ENCODE data around the gene SPEG.
"Not testable (repeated sequence)": the region's sequence is repeated elsewhere in the genome, so short reads cannot be mapped to it uniquely, and the experiment has no call there.

Gene SPEG

GRCh38 chr2:219434718-219435525 is at the start of gene SPEG:
Gene SPEG (plus strand): TSS chr2:219434843. CDS start chr2:219434978, 135 bp downstream.
- no peak for DNase-seq

GRCh38 chr2:219384859-219385258 is 49.8 kb upstream of the SPEG start:
- peak; percentile 40 for DNase-seq

GRCh38 chr2:219385958-219386520 is 48.6 kb upstream of the SPEG start:
- DNase-seq: no peak

- DNase-seq: no peak
Measured at GRCh38 chr2:219386532-219387280, 47.9 kb upstream of the SPEG start.

- DNase-seq: peak; percentile 88
Measured at GRCh38 chr2:219387306-219388120, 47.1 kb upstream of the SPEG start, which contains the start of gene DNPEP. Gene DNPEP (minus strand): TSS chr2:219387912. CDS start chr2:219387794, 118 bp downstream.

- DNase-seq: peak; percentile 96
Measured at GRCh38 chr2:219388121-219388906, 46.3 kb upstream of the SPEG start.

- DNase-seq: no peak
Measured at GRCh38 chr2:219388907-219389156, 45.8 kb upstream of the SPEG start.

- no peak for DNase-seq
Measured at GRCh38 chr2:219392754-219393153, 41.9 kb upstream of the SPEG start.

- DNase-seq: not testable (repeated sequence)
Measured at GRCh38 chr2:219395056-219395455, 39.6 kb upstream of the SPEG start.

GRCh38 chr2:219395609-219396008 is 39.0 kb upstream of the SPEG start:
- DNase-seq: no peak

GRCh38 chr2:219396863-219397457 is 37.7 kb upstream of the SPEG start:
- no peak for DNase-seq

- peak; percentile 65 for DNase-seq
Measured at GRCh38 chr2:219398721-219399363, 35.8 kb upstream of the SPEG start.

GRCh38 chr2:219399716-219400478 is 34.7 kb upstream of the SPEG start:
- no peak for DNase-seq

GRCh38 chr2:219400562-219400961 is 34.1 kb upstream of the SPEG start:
- no peak for DNase-seq

GRCh38 chr2:219401606-219402005 is 33.0 kb upstream of the SPEG start:
- DNase-seq: no peak

- DNase-seq: peak; percentile 85
Measured at GRCh38 chr2:219402665-219403515, 31.8 kb upstream of the SPEG start.

GRCh38 chr2:219403861-219404260 is 30.8 kb upstream of the SPEG start:
- no peak for DNase-seq

GRCh38 chr2:219404291-219404910 is 30.2 kb upstream of the SPEG start:
- no peak for DNase-seq

- DNase-seq: no peak
Measured at GRCh38 chr2:219404954-219405353, 29.7 kb upstream of the SPEG start.
